ENCODE results near the gene LILRA6.
"Not testable (repeated sequence)": the region's sequence is repeated elsewhere in the genome, so short reads cannot be mapped to it uniquely, and the experiment has no call there.

LILRA6 gene

GRCh38 chr19:54268936-54269335 is 26.3 kb upstream of the LILRA6 start:
- in situ Hi-C loops (cut with MboI; ENCODE audit: low sequenced_read_pairs), result no loop called here

DNA sequence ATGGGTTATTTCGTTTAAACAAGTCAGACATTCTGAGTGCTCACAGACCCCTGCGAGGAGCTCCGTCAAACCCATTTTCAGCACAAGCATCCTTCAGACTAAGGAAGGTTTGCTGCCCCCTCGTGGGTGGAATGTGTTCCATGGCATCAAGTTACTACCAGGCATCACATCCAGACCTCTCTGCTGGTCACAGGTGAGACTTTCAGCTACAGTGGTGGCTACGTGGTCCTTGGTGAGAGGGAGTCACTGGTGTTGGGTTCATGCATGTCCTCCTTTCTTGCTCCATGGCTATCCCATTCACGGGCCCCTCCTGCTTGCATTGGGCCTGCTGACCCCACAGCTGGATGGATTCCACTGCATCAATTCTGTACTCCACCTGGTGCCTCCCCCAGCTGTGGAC is 23.5 kb upstream of the LILRA6 start:
- in situ Hi-C loops (cut with MboI; ENCODE audit: low sequenced_read_pairs), result no loop called here

GRCh38 chr19:54262470-54262869 is 19.9 kb upstream of the LILRA6 start:
- in situ Hi-C loops (cut with MboI; ENCODE audit: low sequenced_read_pairs), result no loop called here

GRCh38 chr19:54262066-54262465 is 19.5 kb upstream of the LILRA6 start:
- in situ Hi-C loops (cut with MboI; ENCODE audit: low sequenced_read_pairs), result no loop called here

DNA sequence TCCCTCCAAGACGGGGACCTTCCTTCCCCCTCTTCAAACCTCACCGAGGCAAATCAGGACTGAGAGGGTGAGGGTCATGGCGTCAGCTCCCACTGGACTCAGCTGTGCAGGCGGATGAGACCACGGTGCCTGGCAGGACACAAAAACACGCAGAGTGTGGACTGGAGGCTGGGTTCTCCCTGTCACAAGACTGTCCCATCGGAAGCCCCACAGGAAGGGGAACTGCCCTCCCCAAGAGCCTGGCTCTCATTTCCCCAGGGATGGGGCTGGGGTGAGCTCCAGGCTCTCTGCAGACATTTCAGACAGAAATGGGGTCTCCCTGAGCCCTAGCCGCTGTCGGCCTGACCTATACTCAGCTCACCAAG is 14.5 kb upstream of the LILRA6 start, which contains the start of gene LILRB5:
TSS of gene LILRB5 (minus strand) at position 158 of the 365 bp plus-strand sequence. CDS start at position 78, 80 bp downstream.
- in situ Hi-C loops (cut with MboI; ENCODE audit: low sequenced_read_pairs), result no loop called here

DNA sequence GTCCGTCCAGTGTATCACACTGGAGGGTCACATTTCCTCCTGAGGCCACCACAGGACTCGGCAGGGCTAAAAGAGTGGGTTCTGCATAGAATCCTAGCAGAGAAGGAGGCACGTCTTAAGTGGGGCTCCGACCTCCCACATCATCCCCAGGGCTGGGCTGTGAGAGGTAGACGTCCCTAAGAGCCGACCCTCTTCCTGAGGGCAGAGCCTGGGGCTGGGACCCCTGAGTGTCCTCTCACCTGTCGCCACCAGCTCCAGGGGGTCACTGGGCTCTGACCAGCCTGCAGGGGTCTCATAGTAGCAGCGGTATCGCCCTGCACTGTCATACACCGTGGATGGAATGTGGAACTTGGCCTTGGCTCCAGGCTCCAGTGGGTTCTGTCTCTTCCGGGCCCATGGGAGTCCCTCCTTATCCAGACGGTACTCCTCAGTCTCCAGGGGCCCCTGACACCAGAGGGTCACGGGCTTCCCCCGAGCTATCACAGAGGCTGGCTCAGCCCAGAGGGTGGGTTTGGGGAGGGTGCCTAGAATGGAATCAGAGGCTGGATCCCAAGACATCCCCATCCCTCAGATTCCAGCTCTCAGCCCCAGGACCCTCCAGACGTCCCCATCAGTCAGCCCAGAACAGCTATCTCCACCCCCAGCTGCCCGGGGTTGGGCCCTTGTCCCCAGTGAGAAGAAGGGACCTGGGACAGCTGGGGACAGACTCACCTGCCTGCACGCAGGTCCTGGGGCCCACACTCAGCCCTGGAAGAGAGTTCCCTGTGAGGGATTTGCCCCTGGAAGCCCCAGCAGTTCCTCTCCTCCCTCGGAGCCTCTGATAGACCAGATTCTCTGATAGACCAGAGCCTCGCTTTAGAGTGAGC is 13.9 kb upstream of the LILRA6 start:
- in situ Hi-C loops (cut with MboI; ENCODE audit: low sequenced_read_pairs), result no loop called here

DNA sequence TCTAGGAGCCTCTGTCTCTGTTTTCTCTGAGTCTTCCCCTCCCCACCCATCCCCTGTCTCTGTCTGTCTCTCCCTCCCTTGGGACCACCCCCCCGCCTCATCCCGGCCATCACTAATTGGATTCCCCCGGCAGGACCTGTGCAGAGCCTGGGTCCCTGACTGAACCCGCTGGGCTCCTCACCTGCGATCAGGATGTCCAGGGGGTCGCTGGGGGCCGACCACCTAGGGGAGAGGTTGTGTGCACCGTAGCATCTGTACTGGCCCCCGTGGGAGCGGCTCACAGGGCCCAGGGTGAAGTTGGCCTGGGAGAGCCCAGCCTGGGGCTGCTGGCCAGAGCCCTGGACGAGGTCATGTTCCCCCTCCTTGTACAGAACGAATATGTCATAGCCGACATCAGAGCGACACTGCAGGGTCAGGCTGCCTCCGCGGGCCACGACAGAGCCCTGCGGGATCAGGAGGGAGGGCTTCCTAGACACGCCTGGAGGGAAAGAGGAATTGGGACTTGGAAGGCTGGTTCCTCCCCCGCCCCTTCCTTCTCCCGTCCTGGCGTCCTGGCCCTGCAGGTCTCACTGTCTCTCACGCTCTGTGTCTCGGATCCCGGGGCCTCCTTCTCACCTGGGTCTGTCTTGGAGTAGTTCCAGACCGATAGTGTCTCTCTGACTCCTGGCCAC is 12.7 kb upstream of the LILRA6 start:
- in situ Hi-C loops (cut with MboI; ENCODE audit: low sequenced_read_pairs), result no loop called here

GRCh38 chr19:54254195-54254906 is 11.8 kb upstream of the LILRA6 start:
- in situ Hi-C loops (cut with MboI; ENCODE audit: low sequenced_read_pairs), result no loop called here

DNA sequence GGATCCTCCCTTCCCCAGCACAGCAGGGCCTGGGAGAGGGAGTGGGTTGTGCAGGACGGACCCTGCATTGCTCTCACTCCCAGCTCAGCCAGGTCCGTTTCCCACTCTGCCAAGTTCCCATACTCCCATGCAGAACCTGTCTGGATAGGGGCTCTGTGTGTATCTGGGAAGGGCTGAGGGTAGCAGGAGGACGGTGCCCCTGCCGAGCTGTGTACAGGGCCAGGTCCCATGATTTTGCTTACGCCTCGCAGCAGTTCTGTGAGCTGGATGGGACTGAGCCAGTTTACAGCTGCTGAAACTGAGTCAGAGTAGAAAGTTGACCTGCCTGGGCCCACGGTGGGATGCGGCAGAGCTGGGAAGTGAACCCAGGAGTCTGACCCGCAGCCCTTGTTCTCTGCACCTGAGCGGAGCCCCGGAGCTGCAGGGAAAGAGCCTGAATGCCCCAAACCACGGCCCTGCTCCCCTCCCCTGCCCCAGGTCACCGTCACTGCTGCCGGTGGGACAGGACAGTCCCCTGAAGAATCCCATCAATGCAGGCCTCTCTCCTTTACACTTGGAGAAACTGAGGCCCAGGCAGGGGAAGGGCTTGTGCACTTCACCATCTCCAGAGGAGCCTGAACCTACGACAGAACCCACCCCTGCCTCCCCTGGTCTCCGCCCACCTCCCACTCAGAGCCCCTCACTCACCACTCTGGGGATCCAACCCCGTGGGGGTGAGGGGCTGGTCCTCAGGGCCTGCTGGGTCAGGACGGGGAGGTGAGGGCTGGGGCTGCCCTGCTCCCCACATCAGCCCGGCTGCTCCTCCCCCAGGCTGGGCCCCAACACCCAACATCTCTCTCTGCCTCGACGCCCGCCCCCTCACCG is 11.0 kb upstream of the LILRA6 start:
- in situ Hi-C loops (cut with MboI; ENCODE audit: low sequenced_read_pairs), result no loop called here

DNA sequence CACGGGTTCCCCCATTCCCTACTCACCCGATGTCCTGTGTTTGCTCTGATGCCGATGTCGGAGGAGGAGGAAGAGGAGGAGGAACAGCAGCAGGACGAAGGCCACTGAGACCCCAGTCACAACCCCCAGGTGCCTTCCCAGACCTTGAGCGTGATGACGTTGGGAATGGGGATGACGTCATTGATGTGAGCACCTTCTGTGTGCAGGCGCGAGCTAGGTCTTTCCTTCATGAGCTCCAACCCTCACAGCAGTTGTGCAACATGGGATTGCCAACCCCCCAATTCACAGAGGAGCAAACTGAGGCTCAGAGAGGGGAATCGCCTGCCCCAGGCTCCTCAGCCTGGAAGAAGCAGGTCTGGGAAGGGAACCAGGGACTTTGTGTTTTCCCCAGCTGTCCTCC is 10.3 kb upstream of the LILRA6 start:
- in situ Hi-C loops (cut with MboI; ENCODE audit: low sequenced_read_pairs), result no loop called here

- in situ Hi-C loops (cut with MboI; ENCODE audit: low sequenced_read_pairs), result no loop called here
These were observed 9.7 kb upstream of the LILRA6 start for GRCh38 chr19:54252243-54252642.

- in situ Hi-C loops (cut with MboI; ENCODE audit: low sequenced_read_pairs), result no loop called here
These were observed 5.5 kb upstream of the LILRA6 start for GRCh38 chr19:54248016-54248601.

DNA sequence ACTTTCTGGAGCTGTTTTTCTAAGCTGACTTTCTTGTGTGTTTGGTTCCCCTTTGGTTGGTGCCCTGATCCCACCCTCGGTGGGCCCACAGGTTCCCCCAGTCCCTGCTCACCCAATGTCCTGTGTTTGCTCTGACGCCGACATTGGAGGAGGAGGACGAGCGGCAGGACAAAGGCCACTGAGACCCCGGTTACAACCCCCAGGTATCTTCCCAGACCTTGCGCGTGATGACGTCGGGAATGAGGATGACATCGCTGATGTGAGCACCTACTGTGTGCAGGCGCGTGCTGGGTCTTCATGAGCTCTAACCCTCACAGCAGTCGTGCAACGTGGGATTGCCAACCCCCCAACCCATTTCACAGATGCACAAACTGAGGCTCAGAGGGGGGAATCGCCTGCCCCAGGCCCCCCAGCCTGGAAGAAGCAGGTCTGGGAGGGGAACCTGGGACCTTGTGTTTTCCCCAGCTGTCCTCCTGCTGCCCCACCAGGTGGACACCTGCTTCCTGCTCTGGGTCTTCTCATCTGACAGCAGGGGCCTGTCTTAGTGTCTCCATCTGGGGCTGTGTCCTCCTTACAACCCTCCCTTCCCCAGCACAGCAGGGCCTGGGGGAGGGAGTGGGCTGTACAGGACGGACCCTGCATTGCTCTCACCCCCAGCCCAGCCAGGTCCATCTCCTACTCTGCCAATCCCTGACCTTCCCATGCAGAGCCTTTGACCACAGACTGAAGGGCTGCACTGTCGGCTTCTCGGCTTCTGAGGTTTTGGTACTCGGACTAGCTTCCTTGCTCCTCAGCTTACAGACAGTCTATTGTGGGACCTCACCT is 4.7 kb upstream of the LILRA6 start:
- in situ Hi-C loops (cut with MboI; ENCODE audit: low sequenced_read_pairs), result no loop called here

- in situ Hi-C loops (cut with MboI; ENCODE audit: low sequenced_read_pairs), result no loop called here
These were observed 3.3 kb upstream of the LILRA6 start for GRCh38 chr19:54245936-54246335.

- in situ Hi-C loops (cut with MboI; ENCODE audit: low sequenced_read_pairs), result not testable (repeated sequence)
These were observed 1.2 kb upstream of the LILRA6 start for GRCh38 chr19:54243809-54244208.

GRCh38 chr19:54242234-54242633 is 356 bp downstream of the LILRA6 start:
- in situ Hi-C loops (cut with MboI; ENCODE audit: low sequenced_read_pairs), result not testable (repeated sequence)

DNA sequence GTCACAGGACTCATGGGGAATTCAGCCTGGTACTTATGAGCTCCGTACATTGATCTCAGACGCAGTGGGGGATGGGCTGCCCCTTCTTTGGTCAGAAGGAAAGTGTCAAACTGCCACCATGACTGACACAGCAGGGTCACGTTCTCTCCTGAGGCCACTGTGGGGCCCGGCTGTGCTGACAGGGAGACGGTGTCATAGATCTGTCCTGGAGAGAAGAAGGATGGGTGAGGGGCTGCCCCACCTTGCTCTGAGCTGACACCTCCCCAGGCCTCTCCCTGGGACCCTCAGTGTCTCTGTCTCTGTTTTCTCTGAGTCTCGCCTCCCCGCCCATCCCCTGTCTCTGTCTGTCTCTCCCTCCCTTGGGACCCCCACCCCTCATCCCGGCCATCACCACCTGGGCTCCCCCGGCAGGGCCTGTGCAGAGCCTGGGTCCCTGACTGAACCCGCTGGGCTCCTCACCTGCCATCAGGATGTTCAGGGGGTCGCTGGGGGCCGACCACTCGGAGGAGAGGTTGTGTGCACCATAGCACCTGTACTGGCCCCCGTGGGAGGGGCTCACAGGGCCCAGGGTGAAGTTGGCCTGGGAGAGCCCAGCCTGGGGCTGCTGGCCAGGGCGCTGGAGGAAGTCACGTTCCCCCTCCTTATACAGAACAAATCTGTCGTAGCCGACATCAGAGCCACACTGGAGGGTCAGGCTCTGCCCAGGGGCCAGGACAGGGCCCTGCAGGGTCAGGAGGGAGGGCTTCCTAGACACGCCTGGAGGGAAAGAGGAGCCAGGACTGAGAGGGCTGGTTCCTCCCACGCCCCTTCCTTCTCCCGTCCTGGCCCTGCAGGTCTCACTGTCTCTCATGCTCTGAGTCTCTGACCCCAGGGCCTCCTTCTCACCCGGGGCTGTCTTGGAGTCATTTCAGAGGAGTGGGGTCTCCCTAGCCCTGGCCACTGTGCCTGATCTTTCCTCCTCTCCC is 1.9 kb downstream of the LILRA6 start:
- in situ Hi-C loops (cut with MboI; ENCODE audit: low sequenced_read_pairs), result not testable (repeated sequence)
